Skeletal muscle tissue (tissue), 4 donors: ENCODE results near the gene PAPLN. TPM values are rescaled to one million over a fixed set of nuclear protein-coding genes. Genes with fewer than 3 reads are reported as not detected.

ENCODE experiments used
- H3K27ac ChIP-seq: one replicate; pipeline ENCODE4 v1.7.0; 2013; ENCODE audit warnings: mild to moderate bottlenecking, low read depth, low read length, inconsistent platforms
- H3K27me3 ChIP-seq, 3 donors: one replicate each; pipeline ENCODE4 v1.7.0; 2013; ENCODE audit warnings: low read length in 3 of 3; ENCODE audit not compliant: control insufficient read depth in 3 of 3, insufficient read depth in 3 of 3
- H3K36me3 ChIP-seq, 3 donors: one replicate each; pipeline ENCODE4 v1.7.0; 2013; ENCODE audit warnings: low read length in 3 of 3; ENCODE audit not compliant: control insufficient read depth in 3 of 3, insufficient read depth in 3 of 3
- H3K4me1 ChIP-seq, 3 donors: one replicate each; pipeline ENCODE4 v1.7.0; 2013; ENCODE audit warnings: low read length in 3 of 3, mild to moderate bottlenecking in 3 of 3; ENCODE audit not compliant: control insufficient read depth in 3 of 3, insufficient read depth in 3 of 3
- H3K4me3 ChIP-seq, 3 donors: one replicate each; pipeline ENCODE4 v1.7.0; 2013; ENCODE audit warnings: low read length in 3 of 3
- H3K9ac ChIP-seq, 3 donors: one replicate each; pipeline ENCODE4 v1.7.0; 2013; ENCODE audit warnings: low read length in 3 of 3, mild to moderate bottlenecking in 3 of 3, moderate library complexity in 2 of 3, low read depth in 1 of 3
- H3K9me3 ChIP-seq, 3 donors: one replicate each; pipeline ENCODE4 v1.7.0; 2013; ENCODE audit warnings: low read length in 3 of 3; ENCODE audit not compliant: control insufficient read depth in 3 of 3
- total RNA-seq: library from RNA; depleted of rRNA; stranded (reverse); fragments of >200 nt; gene quantifications from one replicate; pipeline ENCODE4 v1.2.3, GENCODE V29; 2014
- donor health status: Osteomylitis.

PAPLN gene
- total RNA-seq, 1 donor from 2014 or later = 1.6 TPM

DNA sequence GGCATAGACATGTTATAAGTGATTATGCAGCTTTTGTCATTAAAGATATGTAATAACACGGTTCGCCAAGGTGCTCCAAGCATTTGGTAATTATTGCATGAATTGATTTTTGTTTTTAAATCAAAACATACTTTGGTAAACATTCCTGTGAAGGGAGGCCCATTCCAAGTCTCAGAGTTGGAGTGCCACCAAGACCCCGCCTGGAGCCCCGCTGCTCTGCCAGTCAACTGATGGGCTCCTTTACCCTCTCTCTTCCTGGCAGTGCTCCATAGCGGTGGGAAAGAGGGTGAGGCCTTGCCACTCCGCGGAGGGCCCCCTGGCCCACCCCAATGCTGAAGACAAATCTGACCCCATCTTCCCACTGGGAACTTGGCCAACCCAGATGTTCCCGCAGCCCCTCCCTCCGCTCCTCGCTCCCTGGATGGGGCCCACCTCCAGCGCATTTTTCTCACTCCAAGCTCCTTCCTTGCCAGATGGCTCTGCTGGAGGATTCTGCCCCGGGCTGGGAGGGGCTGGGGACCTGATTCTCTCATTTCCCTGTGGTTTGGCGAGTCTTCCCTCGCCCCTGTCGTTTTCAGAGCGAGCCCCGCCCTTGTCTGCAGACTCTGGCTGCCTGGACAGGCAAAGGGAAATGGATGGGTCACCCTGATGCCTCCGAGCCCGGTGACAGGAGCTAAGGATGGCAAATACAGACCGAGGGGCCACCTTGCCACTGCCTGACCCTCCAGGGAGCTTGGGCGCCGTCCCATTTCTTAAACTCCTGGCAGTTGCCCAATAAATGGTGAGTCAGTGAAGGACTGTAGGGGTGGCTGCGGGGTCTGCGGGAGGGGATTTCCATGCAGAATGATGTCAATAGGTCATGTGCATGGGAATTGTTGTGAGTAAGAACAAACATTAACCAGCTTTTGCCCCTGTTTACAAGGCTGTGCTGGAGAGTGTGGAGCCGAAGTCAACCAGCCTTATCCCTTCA lies 9.2 kb upstream of the PAPLN start:
- Histone ChIP-seq H3K9ac (no peak overlapping the region), H3K9me3 (no peaks in the 10 kb centered on the region), H3K4me3 (no peak overlapping the region), H3K27ac (no peak overlapping the region), H3K4me1 (peaks cover 12 to 21% (median 16%) of the 10 kb centered on the region in 3 donors), H3K27me3 (peaks cover 0 to 10% (median 4%) of the 10 kb centered on the region in 3 donors), H3K36me3 (peaks cover 0 to 3% (median 2%) of the 10 kb centered on the region in 3 donors)

DNA sequence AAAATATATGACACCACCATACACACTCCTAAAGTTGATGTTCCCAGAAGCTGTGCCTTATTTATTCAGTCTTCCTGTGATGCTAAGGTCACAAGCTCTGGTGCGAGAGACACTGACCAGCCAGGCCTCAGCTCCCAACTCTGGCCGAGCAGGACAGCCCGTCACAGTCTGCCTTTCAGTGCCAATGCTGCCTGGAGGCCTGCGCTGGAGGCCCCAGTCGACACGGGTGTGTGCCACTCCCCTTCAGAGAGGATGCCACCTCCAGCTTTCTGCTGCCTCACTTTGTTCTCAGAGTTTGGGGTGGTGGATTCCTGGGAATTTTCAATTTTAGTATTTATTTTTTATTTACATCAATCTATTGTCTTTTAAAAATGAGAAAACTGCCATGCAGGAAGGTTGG lies 7.3 kb upstream of the PAPLN start:
- H3K9me3 ChIP-seq = no peaks in the 10 kb centered on the region
- peaks cover 0 to 29% (median 16%) of the 10 kb centered on the region in 3 donors for H3K27me3 ChIP-seq
- H3K4me3 ChIP-seq = no peak overlapping the region
- H3K36me3 ChIP-seq = peaks cover 0 to 3% (median 0%) of the 10 kb centered on the region in 3 donors
- no peak overlapping the region for H3K27ac ChIP-seq
- peaks cover 12 to 21% (median 16%) of the 10 kb centered on the region in 3 donors for H3K4me1 ChIP-seq
- no peak overlapping the region for H3K9ac ChIP-seq

DNA sequence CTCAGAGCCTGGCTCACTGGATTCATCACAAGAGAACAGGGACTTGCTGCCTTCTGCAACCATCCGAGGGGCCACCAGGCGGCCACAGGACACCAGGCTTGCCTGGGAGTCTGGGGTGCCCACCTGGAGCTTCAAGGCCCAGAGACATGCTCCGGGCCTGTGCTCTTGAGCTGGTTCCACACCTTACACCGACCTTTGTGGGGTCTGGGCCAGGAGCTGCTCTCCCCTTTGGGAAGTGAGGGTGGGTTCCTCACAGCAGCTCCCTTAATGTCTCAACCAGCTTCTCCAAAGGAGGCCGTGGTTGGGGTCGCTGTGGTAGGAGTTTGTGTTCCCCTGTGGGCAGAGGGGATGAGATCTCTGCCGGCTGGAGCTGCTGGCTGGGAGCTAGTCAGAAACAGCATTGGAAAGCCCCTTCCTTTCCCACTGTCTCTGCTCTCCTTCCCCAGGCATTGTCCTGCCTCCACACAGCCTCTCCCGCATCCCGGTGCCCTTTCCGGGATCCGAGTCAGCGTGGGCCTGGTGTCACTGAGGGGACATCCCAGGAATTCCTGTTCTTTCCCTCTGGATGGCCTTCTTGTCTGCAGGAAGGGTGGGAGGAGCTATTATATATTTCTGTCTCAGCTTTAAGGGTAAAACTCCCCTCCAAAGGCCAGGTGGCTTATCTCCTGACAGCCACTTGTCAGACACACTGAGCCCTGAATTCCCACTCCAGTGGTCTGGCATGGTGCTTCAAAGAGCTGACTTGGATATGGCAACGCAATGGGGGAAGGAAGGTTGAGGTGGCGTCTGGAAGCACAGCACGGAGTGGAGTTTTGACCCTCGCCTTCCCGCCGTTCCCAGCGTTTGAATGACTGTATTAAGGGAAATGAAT lies 5.1 kb upstream of the PAPLN start:
- Histone ChIP-seq H3K27ac (no peak overlapping the region), H3K4me1 (peaks cover 13 to 20% (median 16%) of the 10 kb centered on the region in 3 donors)

DNA sequence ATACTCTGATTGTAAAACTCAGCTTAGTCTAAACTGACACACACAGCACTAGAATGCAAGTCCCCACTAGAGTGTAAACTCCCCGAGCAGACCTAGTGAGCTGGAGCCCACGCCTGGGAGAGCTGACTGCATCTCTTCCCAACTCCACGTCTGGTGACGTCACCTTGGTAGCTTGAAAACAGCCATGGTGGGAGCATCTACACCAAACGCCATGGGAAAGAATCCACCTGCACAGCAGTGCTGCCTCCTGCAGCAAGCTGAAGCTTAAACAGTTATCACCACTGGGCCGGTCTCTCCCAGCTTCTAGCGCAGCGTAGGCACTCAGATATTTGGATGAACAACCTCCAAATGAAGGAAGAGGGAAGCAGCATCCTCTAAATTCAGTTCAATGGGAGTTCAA lies 4.3 kb upstream of the PAPLN start:
- H3K9me3 ChIP-seq = no peaks in the 10 kb centered on the region
- H3K4me1 ChIP-seq = peaks cover 9 to 17% (median 15%) of the 10 kb centered on the region in 3 donors
- peaks cover 17 to 47% (median 27%) of the 10 kb centered on the region in 3 donors for H3K27me3 ChIP-seq
- no peak overlapping the region for H3K9ac ChIP-seq
- no peak overlapping the region for H3K4me3 ChIP-seq
- H3K36me3 ChIP-seq = peaks cover 0 to 3% (median 0%) of the 10 kb centered on the region in 3 donors
- H3K27ac ChIP-seq = no peak overlapping the region

More for the DNA sequence above, 5.1 kb upstream of the PAPLN start:
- peaks cover 0 to 3% (median 0%) of the 10 kb centered on the region in 3 donors for H3K36me3 ChIP-seq
- no peak overlapping the region for H3K9ac ChIP-seq
- no peaks in the 10 kb centered on the region for H3K9me3 ChIP-seq
- peaks cover 10 to 40% (median 25%) of the 10 kb centered on the region in 3 donors for H3K27me3 ChIP-seq
- no peak overlapping the region for H3K4me3 ChIP-seq

DNA sequence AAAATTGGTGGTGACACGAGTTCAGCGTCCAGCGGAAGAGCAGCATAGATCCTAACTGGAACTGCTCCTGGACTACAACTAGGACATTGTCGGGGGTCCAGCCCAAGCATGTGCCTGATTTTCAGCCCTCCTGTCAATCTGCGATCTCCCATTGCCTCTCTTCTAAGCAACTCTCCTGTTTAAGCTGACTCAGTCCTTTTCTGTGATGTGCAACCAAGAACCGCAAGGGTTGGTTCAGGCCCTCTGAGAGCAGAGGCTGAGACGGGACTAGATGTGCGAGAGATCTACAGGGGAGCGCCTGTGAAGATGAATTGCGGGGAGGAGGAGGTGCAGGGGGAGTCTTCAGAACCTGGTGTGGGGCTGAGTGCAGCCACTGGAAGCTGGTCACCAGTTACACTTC lies 3.7 kb upstream of the PAPLN start:
- no peak overlapping the region for H3K27ac ChIP-seq
- peaks cover 0 to 3% (median 0%) of the 10 kb centered on the region in 3 donors for H3K36me3 ChIP-seq
- peaks cover 22 to 53% (median 33%) of the 10 kb centered on the region in 3 donors for H3K27me3 ChIP-seq
- no peak overlapping the region for H3K9ac ChIP-seq
- H3K9me3 ChIP-seq = no peaks in the 10 kb centered on the region
- no peak overlapping the region for H3K4me3 ChIP-seq
- peaks cover 9 to 18% (median 12%) of the 10 kb centered on the region in 3 donors for H3K4me1 ChIP-seq

DNA sequence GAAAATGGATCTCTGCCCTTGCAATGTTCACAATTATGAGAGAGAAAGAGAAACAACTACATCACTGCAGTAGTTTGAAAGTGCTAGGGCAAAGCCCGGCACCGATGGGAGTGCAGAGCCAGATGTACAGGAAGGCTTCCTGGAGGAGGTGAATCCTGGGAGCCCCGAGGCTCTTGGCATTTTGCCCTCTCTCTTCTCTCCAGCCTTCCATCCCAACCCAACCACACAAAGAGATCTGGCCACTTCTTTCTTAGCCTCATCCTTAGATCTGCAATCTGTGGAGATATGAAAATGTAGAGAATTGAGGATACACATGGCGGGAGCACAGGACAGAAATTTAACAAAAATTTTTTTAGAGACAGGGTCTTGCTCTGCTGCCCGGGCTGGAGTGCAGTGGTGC lies 3.3 kb upstream of the PAPLN start:
- Histone ChIP-seq H3K4me1 (peaks cover 11 to 19% (median 11%) of the 10 kb centered on the region in 3 donors), H3K36me3 (peaks cover 0 to under 1% (median 0%) of the 10 kb centered on the region in 3 donors), H3K4me3 (no peak overlapping the region), H3K9me3 (no peaks in the 10 kb centered on the region), H3K27me3 (peaks cover 25 to 56% (median 37%) of the 10 kb centered on the region in 3 donors), H3K9ac (no peak overlapping the region), H3K27ac (no peak overlapping the region)

DNA sequence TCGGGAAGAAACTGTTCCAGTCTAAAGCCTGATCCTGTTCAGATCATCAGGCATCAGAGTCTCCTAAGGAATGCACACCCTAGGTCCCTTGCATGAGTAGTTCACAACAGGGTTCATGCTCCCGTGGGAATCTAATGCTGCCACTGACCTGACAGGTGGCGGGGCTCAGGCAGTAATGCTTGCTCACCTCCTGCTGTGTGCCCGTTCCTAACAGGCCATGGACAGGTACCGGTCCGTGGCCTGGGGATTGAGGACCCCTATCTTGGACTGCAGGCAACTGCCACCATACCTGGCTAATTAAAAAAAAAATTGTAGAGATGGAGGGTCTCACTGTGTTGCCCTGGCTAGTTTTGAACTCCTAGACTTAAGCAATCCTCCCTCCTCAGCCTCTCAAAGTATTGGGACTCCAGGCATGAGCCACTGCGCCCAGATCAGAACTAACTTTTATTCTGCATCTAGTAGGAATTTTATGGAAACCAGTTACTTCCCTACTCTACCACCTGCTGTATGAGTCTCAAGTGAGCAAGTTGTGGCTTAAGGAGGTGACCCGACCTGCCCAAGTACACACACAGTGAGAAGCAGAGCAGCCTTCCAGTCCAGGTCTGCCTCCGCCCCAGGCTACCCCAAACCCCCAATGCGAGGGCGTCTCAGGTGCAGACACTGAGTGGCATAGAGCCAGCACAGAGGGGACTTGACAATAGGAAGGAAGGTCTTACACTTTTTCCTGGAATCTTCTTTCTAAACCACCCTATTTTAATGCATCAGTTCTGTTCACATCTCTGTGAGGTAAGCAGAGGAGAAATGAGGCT lies 2.5 kb upstream of the PAPLN start:
- Histone ChIP-seq H3K9me3 (no peaks in the 10 kb centered on the region), H3K4me1 (peaks cover 12 to 25% (median 14%) of the 10 kb centered on the region in 3 donors), H3K27ac (no peak overlapping the region), H3K27me3 (peaks cover 30 to 63% (median 43%) of the 10 kb centered on the region in 3 donors), H3K9ac (no peak overlapping the region), H3K36me3 (no peaks in the 10 kb centered on the region), H3K4me3 (no peak overlapping the region)

DNA sequence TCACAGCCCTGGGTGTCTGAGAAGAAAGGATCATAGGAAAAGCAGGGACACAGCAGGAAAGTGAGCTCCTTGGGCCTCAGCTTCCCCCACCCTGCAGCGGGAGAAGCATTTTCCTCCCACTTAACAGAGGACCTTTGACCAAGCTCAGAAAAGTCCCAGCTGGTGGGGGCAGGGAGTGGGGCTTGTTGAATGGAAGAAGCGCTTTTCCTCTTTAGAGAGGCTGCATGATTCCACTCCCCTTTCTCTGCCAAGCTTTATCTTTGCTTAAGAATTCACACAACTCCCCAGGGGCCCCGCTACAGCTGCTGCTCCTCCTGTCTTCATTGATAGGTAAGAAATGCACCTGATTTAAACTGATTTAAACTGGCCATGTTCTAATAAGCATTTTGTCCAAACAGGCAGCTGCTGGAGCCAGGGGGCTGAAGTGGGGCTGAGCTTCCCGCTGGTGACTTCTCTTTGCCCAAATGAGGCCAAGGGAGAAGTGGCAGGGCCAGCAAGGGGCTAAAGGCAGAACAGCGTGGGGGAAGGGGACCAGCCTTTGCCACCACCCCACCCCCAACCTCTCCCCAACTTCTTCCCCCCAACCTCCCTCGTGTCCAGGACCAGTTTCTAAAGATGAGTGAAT lies 1.7 kb upstream of the PAPLN start:
- no peak overlapping the region for H3K27ac ChIP-seq
- H3K4me1 ChIP-seq = peaks cover 12 to 28% (median 16%) of the 10 kb centered on the region in 3 donors
- no peaks in the 10 kb centered on the region for H3K9me3 ChIP-seq
- no peak overlapping the region for H3K4me3 ChIP-seq
- peaks cover 32 to 68% (median 49%) of the 10 kb centered on the region in 3 donors for H3K27me3 ChIP-seq
- no peak overlapping the region for H3K9ac ChIP-seq
- H3K36me3 ChIP-seq = no peaks in the 10 kb centered on the region

DNA sequence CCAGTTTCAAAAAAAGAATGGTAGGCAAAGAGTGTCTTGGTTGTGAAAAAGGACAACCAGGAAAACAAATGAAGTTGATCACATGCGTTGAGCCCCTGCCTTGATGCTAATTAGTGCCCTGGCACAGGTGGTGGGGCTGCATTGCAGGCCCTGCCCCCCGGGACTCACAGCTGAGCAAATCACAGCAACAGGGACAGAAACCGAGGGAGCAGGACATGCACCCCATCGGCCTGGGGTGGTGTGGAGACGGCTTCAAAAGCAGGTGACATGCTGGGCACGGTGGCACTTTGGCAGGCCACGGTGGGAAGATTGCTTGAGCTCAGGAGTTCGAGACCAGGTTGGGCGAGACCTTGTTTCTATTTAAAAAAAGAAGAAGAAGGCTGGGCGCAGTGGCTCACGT lies 1.1 kb upstream of the PAPLN start:
- Histone ChIP-seq H3K36me3 (no peaks in the 10 kb centered on the region), H3K4me1 (peaks cover 12 to 28% (median 16%) of the 10 kb centered on the region in 3 donors), H3K4me3 (no peak overlapping the region), H3K27ac (no peak overlapping the region), H3K9ac (no peak overlapping the region), H3K27me3 (peaks cover 32 to 70% (median 49%) of the 10 kb centered on the region in 3 donors), H3K9me3 (no peaks in the 10 kb centered on the region)
